ENCODE results near the gene CCNJL.

DNA sequence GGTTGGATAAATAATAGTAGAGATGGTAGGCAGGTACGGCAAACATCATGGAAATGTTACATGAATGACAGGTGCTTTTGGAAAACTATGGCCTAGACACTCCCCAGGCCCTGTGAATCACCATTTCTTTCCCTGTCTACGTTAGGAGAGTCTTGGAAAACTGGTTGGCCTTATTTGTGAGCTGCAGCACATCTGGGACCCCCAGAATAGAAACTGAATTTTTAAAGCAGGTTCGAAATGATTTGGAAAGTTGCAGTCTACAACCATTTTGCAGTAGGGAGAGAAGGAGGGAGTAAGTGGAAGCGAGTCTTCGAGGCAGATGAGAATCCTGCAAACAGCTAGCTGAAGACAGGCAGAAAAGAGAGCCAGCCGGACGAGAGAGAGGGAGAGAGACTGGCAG, 45.0 kb upstream of the CCNJL start:
- TF ChIP-seq CTCF (IDR thresholded peaks at IDR 0.05; ENCODE audit: insufficient read depth, low read depth, low read length) (no peak), EZH2 (IDR thresholded peaks at IDR 0.05; ENCODE audit: insufficient read depth, low read length) (no peak)
